ENCODE results near the gene CCDC14. TPM values are rescaled to one million over a fixed set of nuclear protein-coding genes. Genes with fewer than 3 reads are reported as not detected.

The CCDC14 gene
- total and polyA plus RNA-seq, 7 experiments from 2014 or later = 5.3 to 48.1 (median 32.0) TPM

DNA sequence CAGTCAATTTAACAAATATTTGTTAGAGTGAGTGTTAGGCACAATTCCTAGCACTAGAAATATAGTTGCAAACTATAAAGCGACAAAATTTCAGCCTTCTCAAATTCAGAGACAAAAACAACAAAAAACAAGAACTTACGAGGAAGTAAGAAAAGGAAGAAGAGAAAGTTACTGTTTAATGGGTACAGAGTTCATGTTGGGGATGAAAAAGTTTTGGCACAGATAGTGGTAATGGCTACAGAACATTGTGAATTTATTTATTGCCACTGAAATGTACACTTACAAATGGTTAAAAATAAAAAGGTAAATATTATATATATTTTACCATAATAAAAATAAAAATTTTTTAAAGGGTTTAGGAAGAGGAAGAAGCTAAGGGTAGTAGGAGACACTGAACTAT lies 21.3 kb downstream of the CCDC14 start:
- H3K36me3 ChIP-seq (ENCODE audit: control insufficient read depth in 2 of 3, insufficient read depth in 3 of 3, low read length in 3 of 3) = peaks cover 0 to 13% (median 0%) of the 10 kb centered on the region in 3 experiments
- no peaks in the 10 kb centered on the region for H3K9me3 ChIP-seq (ENCODE audit: control insufficient read depth in 2 of 3, low read length in 3 of 3)
- no peak overlapping the region for H3K27ac Mint-ChIP-seq
- H3K4me1 ChIP-seq (ENCODE audit: control insufficient read depth in 2 of 2, insufficient read depth in 2 of 2, low read length in 2 of 2) = no peaks in the 10 kb centered on the region
- CTCF ChIA-PET = no interaction called here
- H3K9me3 Mint-ChIP-seq = no peaks in the 10 kb centered on the region
- H3K36me3 Mint-ChIP-seq = peaks cover 12 to 45% (median 23%) of the 10 kb centered on the region in 5 donors
- no peak for ATAC-seq
- DNase-seq = no peak
- H3K4me3 Mint-ChIP-seq = no peak overlapping the region
- H3K27ac ChIP-seq (ENCODE audit: low read depth, low read length) = no peak overlapping the region
- H3K4me1 Mint-ChIP-seq = peaks cover 0 to 4% (median 0%) of the 10 kb centered on the region in 7 donors
- H3K27me3 ChIP-seq (ENCODE audit: control insufficient read depth in 2 of 2, insufficient read depth in 2 of 2, low read length in 2 of 2) = no peaks in the 10 kb centered on the region
- H3K27me3 Mint-ChIP-seq = no peaks in the 10 kb centered on the region
- intact Hi-C loops (cut with micrococcal nuclease) = loop anchor here in 1 of 2 donors (5.0 to 10.0 kb wide), 2 partner anchors 43 to 615 kb away; no protein-coding TSS in a partner anchor
- H3K4me3 ChIP-seq (ENCODE audit: low read length) = no peak overlapping the region
- POLR2A ChIA-PET = no interaction called here

DNA sequence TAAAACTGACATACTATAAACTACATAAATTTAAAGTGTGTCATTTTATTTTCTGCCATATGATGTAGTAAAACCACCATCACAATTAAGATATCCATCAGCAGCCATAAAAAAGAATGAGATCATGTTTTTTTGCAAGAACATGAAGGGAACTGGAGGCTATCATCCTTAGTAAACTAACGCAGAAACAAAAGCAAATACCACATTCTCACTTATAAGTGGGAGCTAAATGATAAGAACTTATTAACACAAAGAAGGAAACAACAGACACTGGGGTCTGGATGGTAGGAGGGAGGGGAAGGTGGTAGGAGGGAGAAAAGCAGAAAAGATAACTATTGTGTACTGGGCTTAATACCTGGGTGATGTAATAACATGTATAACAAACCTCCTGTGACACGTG lies 24.6 kb downstream of the CCDC14 start:
- no peak overlapping the region for H3K4me3 ChIP-seq (ENCODE audit: low read length)
- no peak for DNase-seq
- no peaks in the 10 kb centered on the region for H3K27me3 ChIP-seq (ENCODE audit: control insufficient read depth in 2 of 2, insufficient read depth in 2 of 2, low read length in 2 of 2)
- POLR2A ChIA-PET = no interaction called here
- H3K27ac ChIP-seq (ENCODE audit: low read depth, low read length) = no peak overlapping the region
- H3K9me3 ChIP-seq (ENCODE audit: control insufficient read depth in 2 of 3, low read length in 3 of 3) = no peaks in the 10 kb centered on the region
- no peaks in the 10 kb centered on the region for H3K27me3 Mint-ChIP-seq
- intact Hi-C loops (cut with micrococcal nuclease) = no loop called here
- no peak overlapping the region for H3K27ac Mint-ChIP-seq
- H3K4me1 ChIP-seq (ENCODE audit: control insufficient read depth in 2 of 2, insufficient read depth in 2 of 2, low read length in 2 of 2) = no peaks in the 10 kb centered on the region
- CTCF ChIA-PET = no interaction called here
- H3K9me3 Mint-ChIP-seq = no peaks in the 10 kb centered on the region
- peaks cover 0 to 4% (median 0%) of the 10 kb centered on the region in 7 donors for H3K4me1 Mint-ChIP-seq
- H3K4me3 Mint-ChIP-seq = no peak overlapping the region
- ATAC-seq = no peak
- no peaks in the 10 kb centered on the region for H3K36me3 ChIP-seq (ENCODE audit: control insufficient read depth in 2 of 3, insufficient read depth in 3 of 3, low read length in 3 of 3)
- peaks cover 8 to 55% (median 26%) of the 10 kb centered on the region in 5 donors for H3K36me3 Mint-ChIP-seq

DNA sequence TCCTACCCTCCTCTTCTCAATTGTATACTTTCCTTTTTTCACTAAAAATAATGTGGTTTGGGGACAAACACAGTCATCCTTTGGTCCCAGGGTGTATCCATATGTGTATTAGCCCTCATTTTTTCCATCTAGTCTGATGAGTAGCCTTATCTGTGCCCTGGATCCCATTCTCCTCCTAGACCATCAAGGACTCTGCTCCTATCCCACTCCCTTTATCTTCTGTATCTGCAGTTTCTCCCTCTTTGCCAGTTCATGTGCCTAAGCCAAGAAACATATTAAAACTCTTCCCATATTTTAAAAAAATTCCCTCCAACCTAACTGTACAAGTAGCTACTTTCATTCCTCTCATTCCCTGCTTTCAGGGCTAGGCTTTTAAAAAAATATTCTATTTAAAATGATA lies 25.2 kb downstream of the CCDC14 start:
- POLR2A ChIA-PET = no interaction called here
- CTCF ChIA-PET = no interaction called here
- Mint-ChIP-seq H3K4me3 (no peak overlapping the region), H3K36me3 (peaks cover 6 to 56% (median 30%) of the 10 kb centered on the region in 5 donors), H3K9me3 (no peaks in the 10 kb centered on the region), H3K4me1 (peaks cover 0 to 4% (median 0%) of the 10 kb centered on the region in 7 donors), H3K27me3 (no peaks in the 10 kb centered on the region), H3K27ac (no peak overlapping the region)
- no peak for ATAC-seq
- Histone ChIP-seq H3K4me3 (ENCODE audit: low read length) (no peak overlapping the region), H3K4me1 (ENCODE audit: control insufficient read depth in 2 of 2, insufficient read depth in 2 of 2, low read length in 2 of 2) (no peaks in the 10 kb centered on the region), H3K27ac (ENCODE audit: low read depth, low read length) (no peak overlapping the region), H3K27me3 (ENCODE audit: control insufficient read depth in 2 of 2, insufficient read depth in 2 of 2, low read length in 2 of 2) (no peaks in the 10 kb centered on the region), H3K9me3 (ENCODE audit: control insufficient read depth in 2 of 3, low read length in 3 of 3) (no peaks in the 10 kb centered on the region), H3K36me3 (ENCODE audit: control insufficient read depth in 2 of 3, insufficient read depth in 3 of 3, low read length in 3 of 3) (no peaks in the 10 kb centered on the region)
- DNase-seq = no peak
- intact Hi-C loops (cut with micrococcal nuclease) = no loop called here

DNA sequence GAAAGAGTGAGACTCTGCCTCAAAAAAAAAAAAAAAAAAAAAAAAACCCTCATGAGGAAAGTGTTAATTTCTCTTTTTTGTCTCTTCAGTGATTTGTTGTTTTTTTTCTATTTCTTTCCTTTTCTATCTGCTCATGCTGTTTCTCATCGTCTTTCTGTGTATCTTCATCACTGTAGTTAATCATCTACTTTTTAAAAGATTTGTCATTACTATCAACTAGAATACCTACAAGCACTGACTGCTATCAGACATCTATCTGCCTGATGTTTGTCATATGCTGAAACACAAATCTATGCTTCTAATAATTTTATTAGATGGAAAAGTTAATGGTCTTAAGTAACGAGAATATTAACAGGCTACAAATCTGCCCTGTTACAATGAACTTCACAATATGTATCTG lies 26.8 kb downstream of the CCDC14 start:
- intact Hi-C loops (cut with micrococcal nuclease) = no loop called here
- peaks cover 0 to 4% (median 0%) of the 10 kb centered on the region in 7 donors for H3K4me1 Mint-ChIP-seq
- Histone ChIP-seq H3K9me3 (ENCODE audit: control insufficient read depth in 2 of 3, low read length in 3 of 3) (no peaks in the 10 kb centered on the region), H3K36me3 (ENCODE audit: control insufficient read depth in 2 of 3, insufficient read depth in 3 of 3, low read length in 3 of 3) (no peaks in the 10 kb centered on the region), H3K4me3 (ENCODE audit: low read length) (no peak overlapping the region), H3K27ac (ENCODE audit: low read depth, low read length) (no peak overlapping the region), H3K4me1 (ENCODE audit: control insufficient read depth in 2 of 2, insufficient read depth in 2 of 2, low read length in 2 of 2) (no peaks in the 10 kb centered on the region), H3K27me3 (ENCODE audit: control insufficient read depth in 2 of 2, insufficient read depth in 2 of 2, low read length in 2 of 2) (no peaks in the 10 kb centered on the region)
- H3K9me3 Mint-ChIP-seq = no peaks in the 10 kb centered on the region
- DNase-seq (no peak), ATAC-seq (no peak)
- POLR2A ChIA-PET = no interaction called here
- H3K36me3 Mint-ChIP-seq = peaks cover 0 to 54% (median 33%) of the 10 kb centered on the region in 5 donors
- CTCF ChIA-PET = no interaction called here
- no peaks in the 10 kb centered on the region for H3K27me3 Mint-ChIP-seq
- H3K27ac Mint-ChIP-seq = no peak overlapping the region
- no peak overlapping the region for H3K4me3 Mint-ChIP-seq

DNA sequence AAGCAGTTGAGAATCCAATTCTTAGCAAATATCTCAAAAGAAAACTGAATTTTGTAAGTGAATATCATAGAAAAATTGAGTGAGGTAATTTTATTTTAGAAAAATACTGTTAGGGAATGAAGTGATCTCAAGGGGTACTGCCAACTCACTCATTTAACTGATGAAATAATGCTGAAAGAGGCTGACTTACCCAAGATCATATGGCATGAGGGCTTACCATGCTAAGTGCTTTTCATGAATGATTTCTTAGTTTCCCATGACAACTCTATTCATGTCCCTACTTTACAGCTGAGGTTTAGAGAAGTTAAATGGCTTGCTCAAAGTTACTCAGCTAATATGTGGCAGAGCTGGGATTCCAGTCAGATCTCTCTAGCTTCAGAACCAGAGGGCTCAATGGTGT lies 30.6 kb downstream of the CCDC14 start:
- H3K36me3 Mint-ChIP-seq = peaks cover 0 to 59% (median 39%) of the 10 kb centered on the region in 5 donors
- intact Hi-C loops (cut with micrococcal nuclease) = no loop called here
- no peak for DNase-seq
- H3K27ac ChIP-seq (ENCODE audit: low read depth, low read length) = no peak overlapping the region
- no peaks in the 10 kb centered on the region for H3K27me3 Mint-ChIP-seq
- H3K4me3 ChIP-seq (ENCODE audit: low read length) = no peak overlapping the region
- H3K4me1 ChIP-seq (ENCODE audit: control insufficient read depth in 2 of 2, insufficient read depth in 2 of 2, low read length in 2 of 2) = no peaks in the 10 kb centered on the region
- CTCF ChIA-PET = no interaction called here
- peaks cover 0 to under 1% (median 0%) of the 10 kb centered on the region in 11 donors for H3K9me3 Mint-ChIP-seq
- no peak for ATAC-seq
- H3K27me3 ChIP-seq (ENCODE audit: control insufficient read depth in 2 of 2, insufficient read depth in 2 of 2, low read length in 2 of 2) = no peaks in the 10 kb centered on the region
- no peaks in the 10 kb centered on the region for H3K4me1 Mint-ChIP-seq
- no peak overlapping the region for H3K4me3 Mint-ChIP-seq
- POLR2A ChIA-PET = no interaction called here
- no peak overlapping the region for H3K27ac Mint-ChIP-seq
- no peaks in the 10 kb centered on the region for H3K9me3 ChIP-seq (ENCODE audit: control insufficient read depth in 2 of 3, low read length in 3 of 3)
- no peaks in the 10 kb centered on the region for H3K36me3 ChIP-seq (ENCODE audit: control insufficient read depth in 2 of 3, insufficient read depth in 3 of 3, low read length in 3 of 3)

DNA sequence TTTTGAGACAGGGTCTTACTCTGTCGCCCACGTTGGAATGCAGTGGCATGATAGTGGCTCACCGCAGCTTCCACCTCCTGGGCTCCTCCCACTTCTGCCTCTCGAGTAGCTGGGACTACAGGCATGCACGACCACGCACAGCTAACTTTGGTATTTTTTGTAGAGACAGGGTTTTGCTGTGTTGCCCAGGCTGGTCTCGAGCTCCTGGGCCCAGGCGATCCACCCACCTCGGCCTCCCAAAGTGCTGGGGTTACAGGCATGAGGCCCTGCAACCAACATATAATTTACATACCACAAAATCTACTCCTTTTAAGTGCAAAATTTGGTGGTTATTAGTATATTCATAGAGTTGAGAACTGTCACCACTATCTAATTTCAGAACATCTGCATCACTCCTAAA lies 31.7 kb downstream of the CCDC14 start:
- H3K27me3 ChIP-seq (ENCODE audit: control insufficient read depth in 2 of 2, insufficient read depth in 2 of 2, low read length in 2 of 2) = no peaks in the 10 kb centered on the region
- no peak overlapping the region for H3K27ac Mint-ChIP-seq
- no peak overlapping the region for H3K4me3 Mint-ChIP-seq
- peaks cover 2 to 67% (median 48%) of the 10 kb centered on the region in 5 donors for H3K36me3 Mint-ChIP-seq
- ChIA-PET POLR2A (no interaction called here), CTCF (no interaction called here)
- no peaks in the 10 kb centered on the region for H3K9me3 ChIP-seq (ENCODE audit: control insufficient read depth in 2 of 3, low read length in 3 of 3)
- H3K4me3 ChIP-seq (ENCODE audit: low read length) = no peak overlapping the region
- H3K27ac ChIP-seq (ENCODE audit: low read depth, low read length) = no peak overlapping the region
- H3K27me3 Mint-ChIP-seq = no peaks in the 10 kb centered on the region
- no peaks in the 10 kb centered on the region for H3K4me1 ChIP-seq (ENCODE audit: control insufficient read depth in 2 of 2, insufficient read depth in 2 of 2, low read length in 2 of 2)
- no peak for ATAC-seq
- peaks cover 0 to 6% (median 2%) of the 10 kb centered on the region in 11 donors for H3K9me3 Mint-ChIP-seq
- DNase-seq = no peak
- intact Hi-C loops (cut with micrococcal nuclease) = no loop called here
- no peaks in the 10 kb centered on the region for H3K4me1 Mint-ChIP-seq
- H3K36me3 ChIP-seq (ENCODE audit: control insufficient read depth in 2 of 3, insufficient read depth in 3 of 3, low read length in 3 of 3) = peaks cover 0 to 4% (median 0%) of the 10 kb centered on the region in 3 experiments

DNA sequence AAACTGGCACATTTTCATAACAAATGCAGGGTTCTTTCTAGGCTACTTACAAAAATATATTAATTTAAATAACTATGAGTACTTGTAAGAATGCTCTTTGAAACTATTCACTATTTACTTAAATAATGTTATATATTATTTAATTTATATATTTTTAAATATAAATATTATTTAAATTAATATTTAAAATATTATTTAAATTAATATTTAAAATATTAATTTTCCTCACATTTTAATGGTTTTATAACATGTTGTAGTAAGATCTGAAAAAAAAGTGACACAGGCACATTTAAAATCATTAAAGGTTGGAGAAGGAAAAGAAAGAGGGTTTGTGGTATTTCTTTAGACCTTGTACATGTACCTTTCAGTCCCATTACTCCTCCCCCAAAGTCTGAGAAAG lies 34.6 kb downstream of the CCDC14 start:
- Mint-ChIP-seq H3K27me3 (no peaks in the 10 kb centered on the region), H3K4me3 (no peak overlapping the region), H3K4me1 (no peaks in the 10 kb centered on the region), H3K27ac (no peak overlapping the region), H3K9me3 (peaks cover 3 to 34% (median 23%) of the 10 kb centered on the region in 11 donors), H3K36me3 (peaks cover 27 to 72% (median 60%) of the 10 kb centered on the region in 5 donors)
- no peaks in the 10 kb centered on the region for H3K4me1 ChIP-seq (ENCODE audit: control insufficient read depth in 2 of 2, insufficient read depth in 2 of 2, low read length in 2 of 2)
- DNase-seq = no peak
- POLR2A ChIA-PET = no interaction called here
- intact Hi-C loops (cut with micrococcal nuclease) = no loop called here
- no peak overlapping the region for H3K4me3 ChIP-seq (ENCODE audit: low read length)
- CTCF ChIA-PET = no interaction called here
- no peaks in the 10 kb centered on the region for H3K27me3 ChIP-seq (ENCODE audit: control insufficient read depth in 2 of 2, insufficient read depth in 2 of 2, low read length in 2 of 2)
- peaks cover 0 to under 1% (median 0%) of the 10 kb centered on the region in 3 experiments for H3K9me3 ChIP-seq (ENCODE audit: control insufficient read depth in 2 of 3, low read length in 3 of 3)
- no peak for ATAC-seq
- H3K36me3 ChIP-seq (ENCODE audit: control insufficient read depth in 2 of 3, insufficient read depth in 3 of 3, low read length in 3 of 3) = peaks cover 0 to 11% (median 0%) of the 10 kb centered on the region in 3 experiments
- no peak overlapping the region for H3K27ac ChIP-seq (ENCODE audit: low read depth, low read length)

Measured in naive thymus-derived CD4-positive, alpha-beta T cell (primary cell).